HG03135 (cell line): Measurements from ENCODE around the gene AUTS2.

Experiments
- ATAC-seq: cut with Tn5 transposase; IDR thresholded peaks from one replicate; pipeline ENCODE4 v1.9.1; 2021; ENCODE audit warnings: mild to moderate bottlenecking, moderate library complexity; ENCODE audit not compliant: unreplicated experiment

Gene AUTS2

GRCh38 chr7:70142247-70142932, 544.1 kb downstream of the AUTS2 start:
- no peak for ATAC-seq

GRCh38 chr7:70143075-70144044, 545.1 kb downstream of the AUTS2 start:
- ATAC-seq, result no peak

GRCh38 chr7:70148997-70149396, 550.7 kb downstream of the AUTS2 start:
- ATAC-seq, result no peak

- ATAC-seq, result no peak
Observed at GRCh38 chr7:70152313-70152712, 554.0 kb downstream of the AUTS2 start.

GRCh38 chr7:70153933-70154332, 555.7 kb downstream of the AUTS2 start:
- ATAC-seq, result no peak

GRCh38 chr7:70154521-70155180, 556.4 kb downstream of the AUTS2 start:
- ATAC-seq, result no peak

- ATAC-seq, result no peak
Observed at GRCh38 chr7:70156057-70156456, 557.8 kb downstream of the AUTS2 start.

GRCh38 chr7:70159121-70159520, 560.8 kb downstream of the AUTS2 start:
- no peak for ATAC-seq

- no peak for ATAC-seq
Observed at GRCh38 chr7:70165477-70166170, 567.3 kb downstream of the AUTS2 start.

- ATAC-seq, result no peak
Observed at GRCh38 chr7:70171369-70171920, 573.2 kb downstream of the AUTS2 start.

- ATAC-seq, result no peak
Observed at GRCh38 chr7:70177166-70177565, 578.9 kb downstream of the AUTS2 start.

- no peak for ATAC-seq
Observed at GRCh38 chr7:70178211-70178610, 579.9 kb downstream of the AUTS2 start.

GRCh38 chr7:70178787-70179186, 580.5 kb downstream of the AUTS2 start:
- no peak for ATAC-seq

- ATAC-seq, result no peak
Observed at GRCh38 chr7:70182521-70182920, 584.2 kb downstream of the AUTS2 start.

- ATAC-seq, result no peak
Observed at GRCh38 chr7:70183278-70183677, 585.0 kb downstream of the AUTS2 start.

- ATAC-seq, result no peak
Observed at GRCh38 chr7:70188901-70189650, 590.8 kb downstream of the AUTS2 start.

- no peak for ATAC-seq
Observed at GRCh38 chr7:70189776-70190175, 591.5 kb downstream of the AUTS2 start.

- ATAC-seq, result no peak
Observed at GRCh38 chr7:70190281-70190680, 592.0 kb downstream of the AUTS2 start.

- ATAC-seq, result no peak
Observed at GRCh38 chr7:70193514-70193913, 595.2 kb downstream of the AUTS2 start.
